HT-29 (cell line): ENCODE results near the gene MAP6. TPM values are rescaled to one million over a fixed set of nuclear protein-coding genes. Genes with fewer than 3 reads are reported as not detected.
"Not testable (repeated sequence)": the region's sequence is repeated elsewhere in the genome, so short reads cannot be mapped to it uniquely, and the experiment has no call there.

ENCODE experiments used
- DNase-seq: peaks from one replicate; pipeline ENCODE4 v3.0.0-alpha.2; 2015; ENCODE audit warnings: low spot score
- total RNA-seq: library from RNA; depleted of rRNA; stranded (reverse); fragments of >200 nt; shearing (Covaris generic); gene quantifications from 2 replicates; pipeline ENCODE4 v1.2.3, GENCODE V29; 2014; rRNA removed

Gene MAP6
- total RNA-seq: not detected in 2 replicates

DNA sequence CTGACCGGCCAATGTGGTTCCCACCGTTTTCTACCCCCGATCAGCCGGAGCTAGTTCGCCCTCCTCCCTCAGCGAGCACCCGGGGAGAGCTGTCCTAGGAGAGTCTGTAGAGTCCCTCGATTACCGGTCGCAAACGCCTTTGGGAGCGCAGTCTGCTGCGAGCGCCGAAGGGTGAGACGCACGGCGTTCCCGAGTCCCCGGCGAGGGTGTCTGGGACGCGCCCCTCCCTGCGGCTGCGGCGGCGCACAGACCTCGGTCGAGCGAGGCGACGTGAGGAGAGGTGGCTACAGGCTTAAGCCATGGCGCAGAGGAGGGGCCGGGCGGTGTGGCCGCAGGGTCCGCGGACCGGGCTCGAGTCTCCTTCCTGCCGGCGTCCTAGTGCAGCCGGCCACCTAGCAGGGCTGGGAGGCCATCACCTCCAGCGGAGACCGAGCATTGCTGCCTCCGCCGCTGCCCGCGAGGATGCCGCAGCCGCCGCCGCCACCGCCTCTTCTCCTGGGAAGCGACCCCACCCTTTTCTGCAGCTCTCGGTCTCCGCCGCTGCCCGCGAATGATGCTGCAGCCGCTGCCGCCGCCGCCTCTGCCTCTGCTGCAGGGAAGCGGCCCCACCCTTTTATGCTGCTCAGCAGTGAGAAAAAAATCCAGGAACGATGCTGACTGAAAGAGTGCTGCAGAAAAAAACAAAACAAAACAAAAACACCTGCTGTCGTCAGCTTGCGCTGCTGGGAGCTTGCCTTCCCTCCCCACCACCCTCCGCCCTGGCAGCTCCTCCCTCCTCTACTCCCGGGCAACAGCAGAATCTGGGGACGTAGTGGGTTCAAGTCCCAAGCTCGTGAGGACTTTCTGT, at the start of gene MAP6:
MAP6 (minus strand) TSS at position 588 of the 847 bp plus-strand sequence. CDS start 669 bp downstream, outside the sequence.
- DNase-seq: no peak

- no peak for DNase-seq
These were observed 49.0 kb upstream of the MAP6 start, which contains the start of gene MOGAT2 for GRCh38 chr11:75717608-75718418. MOGAT2 (plus strand) TSS chr11:75717838; CDS start chr11:75717889, 51 bp downstream.

DNA sequence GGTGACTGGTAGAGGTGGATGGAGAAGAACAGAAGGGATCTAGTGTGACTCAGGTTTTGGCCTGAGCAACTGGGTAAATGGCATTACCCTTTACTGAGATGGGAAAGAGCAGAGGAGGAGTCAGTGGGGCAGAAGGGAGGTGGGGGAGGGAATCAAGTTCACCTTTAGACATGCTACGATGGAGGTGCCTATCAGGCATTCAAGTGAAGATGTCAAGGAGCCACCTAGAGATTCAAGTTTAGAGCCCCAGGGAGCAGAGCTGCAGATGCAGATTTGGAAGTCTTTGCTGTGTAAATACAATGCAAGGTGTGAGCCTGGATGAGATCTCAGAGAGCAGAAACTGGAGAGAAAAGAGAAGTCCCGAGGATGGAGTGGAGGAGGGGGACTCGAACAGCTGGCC, 47.8 kb upstream of the MAP6 start:
- no peak for DNase-seq

DNA sequence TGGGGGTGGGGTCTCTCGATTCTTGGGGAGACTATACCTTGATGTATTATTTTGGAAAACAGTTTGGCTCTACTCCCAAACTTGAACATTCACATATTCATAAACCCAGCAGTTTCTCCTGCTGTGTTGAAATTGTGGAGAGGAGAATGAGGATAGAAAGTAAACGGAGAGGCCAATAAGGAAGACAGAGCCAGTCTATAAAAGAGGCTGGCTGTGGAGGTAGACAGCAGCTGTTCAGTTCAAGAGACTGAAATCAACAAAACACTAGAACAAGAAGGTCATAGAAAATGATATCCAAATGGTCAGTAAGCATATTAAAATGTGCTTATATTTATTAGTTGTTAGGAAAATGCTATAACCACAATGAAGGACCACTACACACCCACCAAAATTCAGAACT, 46.9 kb upstream of the MAP6 start:
- no peak for DNase-seq

DNA sequence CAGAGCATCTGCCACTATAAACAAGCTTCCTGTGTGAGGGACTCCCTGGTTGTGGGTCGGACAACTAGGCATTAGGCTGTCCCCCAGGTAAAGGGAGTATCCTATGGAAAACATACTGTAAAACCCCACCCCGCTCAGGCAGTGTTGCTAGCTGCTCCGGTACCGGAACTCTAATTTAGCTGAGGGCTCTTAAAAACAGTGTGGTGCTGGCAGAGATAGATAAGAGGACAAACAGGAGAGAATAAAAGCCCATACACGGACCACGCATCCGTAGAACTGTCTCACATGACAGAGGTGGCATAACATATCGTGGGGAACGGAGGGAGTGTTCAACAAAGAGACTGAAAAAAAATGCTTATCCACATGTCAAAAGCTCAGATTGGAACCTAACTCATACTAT, 45.4 kb upstream of the MAP6 start:
- DNase-seq: no peak

- DNase-seq: peak; percentile 93
These were observed 37.5 kb upstream of the MAP6 start for GRCh38 chr11:75706260-75706729.

DNA sequence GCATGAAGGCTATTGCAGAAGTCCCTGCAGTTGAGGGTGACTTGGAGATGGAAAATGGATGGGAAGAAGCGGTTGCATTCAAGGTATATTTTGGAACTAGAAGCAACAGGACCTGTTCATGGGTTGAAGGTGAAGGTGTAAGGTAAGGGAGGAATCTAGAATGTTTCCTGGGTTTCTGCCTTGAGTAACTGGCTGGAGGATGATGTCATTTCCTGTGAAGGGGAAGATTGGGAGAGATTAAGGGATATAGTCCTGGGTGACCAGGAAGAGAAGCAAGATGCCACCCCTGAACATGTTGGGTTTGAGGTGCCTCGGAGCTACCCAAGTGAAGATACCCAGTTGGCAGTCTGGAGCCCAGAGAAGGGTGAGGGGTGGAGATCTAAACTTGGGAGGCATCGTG, 36.7 kb upstream of the MAP6 start:
- DNase-seq: no peak

DNA sequence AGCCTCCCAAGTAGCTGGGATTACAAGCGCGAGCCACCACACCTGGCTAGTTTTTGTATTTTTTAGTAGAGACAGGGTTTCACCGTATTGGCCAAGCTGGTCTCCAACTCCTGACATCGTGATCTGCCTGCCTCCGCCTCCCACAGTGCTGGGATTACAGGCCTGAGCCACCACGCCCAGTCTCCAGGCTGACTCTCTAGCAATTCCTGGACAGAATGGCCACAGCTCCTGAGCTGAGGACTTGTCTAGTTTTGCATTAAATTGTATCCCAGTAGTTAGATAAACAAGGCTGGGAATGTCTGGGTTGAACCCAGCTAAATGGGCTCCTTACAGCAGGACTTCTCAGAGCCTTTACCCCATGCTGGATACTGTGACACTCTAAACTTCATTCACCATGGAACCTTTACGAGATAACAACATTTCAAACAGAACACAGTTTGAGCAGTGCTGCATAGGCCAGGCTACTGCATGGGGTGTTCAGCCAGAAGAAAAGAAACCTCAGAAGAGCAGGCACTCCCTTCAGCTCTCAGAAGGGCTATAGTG, 34.9 kb upstream of the MAP6 start:
- no peak for DNase-seq

DNA sequence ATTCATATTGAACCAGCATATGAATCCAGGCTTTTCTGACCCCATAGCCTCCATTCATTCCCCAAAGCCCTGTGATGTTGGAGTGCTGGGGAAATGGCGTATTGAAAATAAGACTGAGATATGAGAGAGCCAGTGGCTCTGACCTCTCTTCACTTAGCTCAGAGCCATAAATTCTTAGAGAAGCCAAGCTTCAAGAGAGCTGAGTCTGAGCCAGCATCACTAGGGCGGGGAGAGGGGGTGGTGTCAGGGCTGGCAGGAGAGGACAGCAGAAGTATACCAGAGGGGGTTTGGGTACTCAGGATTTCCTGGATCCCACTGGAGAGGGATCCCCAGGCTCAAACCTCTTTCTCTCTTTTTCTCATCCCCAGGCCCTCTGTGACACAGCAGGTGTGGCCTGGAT, 32.1 kb upstream of the MAP6 start:
- no peak for DNase-seq

DNA sequence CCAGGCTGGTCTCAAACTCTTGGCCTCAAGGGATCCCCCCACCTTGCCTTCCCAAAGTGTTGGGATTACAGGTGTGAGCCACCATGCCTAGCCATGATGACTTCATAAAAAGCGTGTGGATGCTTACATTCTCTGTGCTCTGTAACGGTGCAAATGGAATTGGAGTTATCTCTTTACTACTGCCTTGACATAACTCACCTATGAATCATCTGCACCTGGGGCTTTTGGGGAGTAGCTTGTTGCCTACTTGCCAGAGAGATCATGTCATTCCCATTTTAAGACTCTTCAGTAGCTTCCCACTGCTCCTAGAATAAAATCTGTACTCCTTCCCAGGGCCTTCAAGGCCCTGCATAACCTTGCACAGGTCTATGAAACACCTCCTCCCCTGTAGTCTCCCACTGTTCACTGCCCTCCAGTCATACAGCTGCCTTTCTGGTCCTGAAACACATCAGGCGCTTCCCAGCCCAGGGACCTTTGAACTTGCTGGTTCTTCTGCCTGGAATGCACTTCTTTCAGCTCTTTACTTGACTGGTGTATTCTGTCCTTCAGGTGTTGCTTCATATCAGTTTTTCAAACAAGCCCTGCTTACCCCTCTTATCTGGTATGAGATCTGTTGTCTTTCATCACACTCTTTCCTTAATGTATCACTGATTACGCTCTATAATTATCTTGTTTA, 29.2 kb upstream of the MAP6 start:
- DNase-seq: no peak

DNA sequence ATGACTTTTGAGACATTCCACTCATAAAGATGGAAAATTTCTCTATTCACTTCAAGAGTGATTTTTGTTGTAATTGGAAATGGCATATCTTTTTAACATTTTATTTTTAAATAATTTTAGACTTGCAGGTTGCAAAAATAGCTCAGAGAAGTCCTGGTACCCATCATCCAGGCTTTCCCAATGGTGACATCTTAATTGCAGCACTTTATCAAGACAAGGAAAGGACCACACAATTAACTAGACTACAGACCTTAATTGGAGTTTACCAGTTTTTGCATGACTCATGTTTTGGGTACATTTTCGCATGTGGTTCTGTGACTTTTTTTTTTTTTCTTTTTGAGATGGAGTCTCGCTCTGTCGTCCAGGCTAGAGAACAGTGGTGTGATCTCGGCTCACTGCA, 23.0 kb upstream of the MAP6 start:
- no peak for DNase-seq

GRCh38 chr11:75689863-75690609, 21.2 kb upstream of the MAP6 start:
- DNase-seq: no peak

DNA sequence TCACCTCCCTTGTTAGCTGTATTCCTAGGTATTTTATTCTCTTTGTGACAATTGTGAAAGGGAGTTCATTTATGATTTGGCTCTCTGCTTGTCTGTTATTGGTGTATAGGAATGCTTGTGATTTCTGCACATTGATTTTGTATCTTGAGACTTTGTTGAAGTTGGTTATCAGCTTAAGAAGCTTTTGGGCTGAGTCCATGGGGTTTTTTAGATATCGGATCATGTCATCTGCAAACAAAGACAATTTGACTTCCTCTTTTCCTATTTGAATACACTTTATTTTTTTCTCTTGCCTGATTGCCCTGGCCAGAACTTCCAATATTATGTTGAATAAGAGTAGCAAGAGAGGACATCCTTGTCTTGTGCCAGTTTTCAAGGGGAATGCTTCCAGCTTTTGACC, 15.0 kb upstream of the MAP6 start:
- DNase-seq: not testable (repeated sequence)

GRCh38 chr11:75679566-75679965, 10.7 kb upstream of the MAP6 start:
- DNase-seq: no peak

DNA sequence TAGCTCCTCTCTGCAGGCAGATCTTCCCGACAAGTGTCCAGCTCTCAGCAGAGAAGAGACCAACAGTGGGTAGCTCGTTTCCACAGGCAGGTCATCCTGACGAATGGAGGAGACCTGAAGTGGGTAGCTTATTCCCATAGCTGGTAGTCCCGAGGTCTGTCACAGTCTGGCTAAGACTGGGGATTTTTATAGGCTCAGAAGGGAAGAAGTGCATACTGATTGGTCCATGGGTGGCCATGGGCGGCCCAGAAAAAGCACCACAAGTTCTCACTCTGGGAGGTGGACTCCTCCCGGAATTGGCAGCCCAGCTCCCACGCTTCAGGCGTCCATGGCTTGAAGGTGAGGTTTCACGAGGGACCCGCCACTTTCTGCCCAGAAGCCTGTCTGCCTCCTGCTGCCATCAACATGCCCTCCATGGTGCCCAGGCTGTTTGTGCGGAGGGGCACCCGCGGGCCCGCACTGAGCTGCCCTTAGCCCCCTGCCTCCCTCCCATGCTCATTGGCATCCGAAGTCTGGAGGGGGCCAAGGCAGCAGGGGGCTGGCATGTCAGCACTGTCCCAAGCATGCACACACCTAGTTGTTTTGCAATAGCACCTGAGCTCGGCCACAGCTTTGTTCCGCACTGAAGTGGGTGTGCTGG, 9.9 kb upstream of the MAP6 start:
- no peak for DNase-seq

DNA sequence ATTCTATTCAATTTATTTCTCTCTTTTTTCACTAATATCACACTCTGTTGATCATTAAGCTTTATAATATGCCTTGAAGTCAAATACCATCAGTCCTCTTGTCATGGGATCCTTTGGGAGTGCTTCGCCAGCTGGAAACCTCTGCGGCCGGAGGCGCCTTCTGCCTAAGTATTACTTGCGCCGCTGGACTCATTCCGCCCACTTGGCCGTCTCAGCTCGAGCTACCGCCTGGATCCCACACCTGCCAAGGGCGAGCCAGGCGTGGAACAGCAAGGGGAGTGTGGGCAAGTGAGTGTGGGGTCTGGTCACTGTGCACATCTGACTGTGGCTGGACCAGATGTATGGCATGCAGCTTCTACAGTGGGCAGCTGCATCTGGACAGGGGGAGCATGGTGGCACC, 9.1 kb upstream of the MAP6 start:
- DNase-seq: no peak

DNA sequence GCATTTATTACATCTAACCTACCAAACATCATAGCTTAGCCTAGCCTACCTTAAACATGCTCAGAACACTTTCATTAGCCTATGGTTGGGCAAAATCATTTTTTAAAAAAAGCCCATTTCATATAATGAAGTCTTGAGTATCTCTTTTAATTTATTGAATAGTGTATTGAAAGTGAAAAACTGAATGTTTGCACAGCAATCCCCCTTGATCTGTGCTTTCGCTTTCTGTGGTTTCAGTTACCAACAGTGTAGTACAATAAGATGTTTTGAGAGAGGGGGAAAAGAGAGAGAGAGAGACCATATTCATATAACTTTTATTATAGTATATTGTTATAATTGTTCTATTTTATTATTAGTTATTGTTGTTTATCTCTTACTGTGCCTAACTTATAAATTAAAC, 8.4 kb upstream of the MAP6 start:
- no peak for DNase-seq

DNA sequence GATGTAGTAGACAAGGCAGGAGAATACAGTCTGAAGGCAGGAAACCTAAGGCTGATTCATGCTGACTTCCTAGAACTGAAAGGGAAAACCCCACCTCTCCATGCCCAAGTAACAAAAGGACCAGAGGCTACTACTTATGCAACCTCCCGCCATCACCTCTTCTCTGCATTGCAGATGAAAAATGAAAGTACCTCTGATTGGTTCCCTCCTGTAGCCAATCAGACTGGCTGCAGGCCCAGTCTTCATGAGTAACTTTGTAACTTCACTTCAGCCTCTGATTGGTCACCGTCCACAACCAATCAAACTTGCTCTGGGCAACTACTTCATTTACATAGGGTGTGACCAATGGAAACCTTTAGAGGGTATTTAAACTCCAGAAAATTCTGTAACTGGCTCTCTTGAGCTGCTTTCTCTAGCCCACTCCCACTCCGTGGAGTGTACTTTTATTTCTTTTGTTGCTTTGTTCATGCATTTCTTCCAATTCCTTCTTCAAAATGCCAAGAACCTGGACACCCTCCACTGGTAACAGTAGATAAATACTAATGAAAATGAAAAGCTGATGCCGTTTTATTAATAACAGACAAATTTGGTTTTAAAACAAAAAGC, 5.2 kb upstream of the MAP6 start:
- peak; percentile 32 for DNase-seq

GRCh38 chr11:75667831-75668450, 897 bp downstream of the MAP6 start:
- DNase-seq: no peak
